Astrocyte (in vitro differentiated cells and primary cell): Measurements from ENCODE around the gene SPESP1. TPM values are rescaled to one million over a fixed set of nuclear protein-coding genes. Genes with fewer than 3 reads are reported as not detected.

ENCODE experiments used
- DNase-seq: peaks from one replicate; pipeline ENCODE4 v3.0.0-alpha.2; 2010; ENCODE audit warnings: low read depth
- FAIRE-seq: peaks from 2 replicates; lab custom pipeline; 2011; peaks lifted over from hg19 to GRCh38; lab: Jason Lieb, UNC
- H2AFZ ChIP-seq: 2 replicates; pipeline ENCODE4 v1.6.0; 2012; ENCODE audit warnings: low read depth, low read length, inconsistent platforms
- H3K27ac ChIP-seq: 2 replicates; pipeline ENCODE4 v1.5.1; 2011; ENCODE audit warnings: low read depth, low read length, inconsistent platforms
- H3K27me3 ChIP-seq: 2 replicates; pipeline ENCODE4 v1.6.0; 2011; ENCODE audit warnings: low read length, inconsistent platforms; ENCODE audit not compliant: insufficient read depth
- H3K36me3 ChIP-seq: 2 replicates; pipeline ENCODE4 v1.5.1; 2011; ENCODE audit warnings: low read length, inconsistent platforms; ENCODE audit not compliant: insufficient read depth
- H3K4me1 ChIP-seq: 2 replicates; pipeline ENCODE4 v1.5.1; 2011; ENCODE audit warnings: low read length, inconsistent platforms; ENCODE audit not compliant: insufficient read depth
- H3K4me2 ChIP-seq: 2 replicates; pipeline ENCODE4 v1.6.0; 2012; ENCODE audit warnings: low read length, inconsistent platforms
- H3K4me3 ChIP-seq: 2 replicates; pipeline ENCODE4 v1.5.1; 2011; ENCODE audit warnings: low read depth, mild to moderate bottlenecking, low read length, inconsistent platforms; ENCODE audit not compliant: insufficient read depth
- H3K79me2 ChIP-seq: 2 replicates; pipeline ENCODE4 v1.6.0; 2012; ENCODE audit warnings: mild to moderate bottlenecking, low read length, inconsistent platforms; ENCODE audit not compliant: insufficient read depth
- H3K9ac ChIP-seq: 2 replicates; pipeline ENCODE4 v1.6.0; 2012; ENCODE audit warnings: mild to moderate bottlenecking, low read length, inconsistent platforms
- H3K9me3 ChIP-seq: 2 replicates; pipeline ENCODE4 v1.5.1; 2012; ENCODE audit warnings: low read depth, mild to moderate bottlenecking, low read length, inconsistent platforms; ENCODE audit not compliant: insufficient read depth
- H4K20me1 ChIP-seq: 2 replicates; pipeline ENCODE4 v1.6.0; 2012; ENCODE audit warnings: low read length, inconsistent platforms; ENCODE audit not compliant: insufficient read depth
- H3K27ac Mint-ChIP-seq: one replicate; pipeline ENCODE4 v1.8.0; 2021; ENCODE audit warnings: mild to moderate bottlenecking, mixed read lengths; ENCODE audit not compliant: unreplicated experiment
- H3K27me3 Mint-ChIP-seq: one replicate; pipeline ENCODE4 v1.8.0; 2021; ENCODE audit warnings: low read depth, mixed read lengths; ENCODE audit not compliant: unreplicated experiment
- H3K36me3 Mint-ChIP-seq: one replicate; pipeline ENCODE4 v1.8.0; 2021; ENCODE audit warnings: low read depth, mixed read lengths; ENCODE audit not compliant: unreplicated experiment
- H3K4me1 Mint-ChIP-seq: one replicate; pipeline ENCODE4 v1.8.0; 2021; ENCODE audit warnings: low read depth, mixed read lengths; ENCODE audit not compliant: unreplicated experiment
- H3K4me3 Mint-ChIP-seq: one replicate; pipeline ENCODE4 v1.8.0; 2021; ENCODE audit warnings: mild to moderate bottlenecking, moderate library complexity, mixed read lengths; ENCODE audit not compliant: unreplicated experiment
- H3K9me3 Mint-ChIP-seq: one replicate; pipeline ENCODE4 v1.8.0; 2021; ENCODE audit warnings: mild to moderate bottlenecking, mixed read lengths; ENCODE audit not compliant: unreplicated experiment
- CTCF ChIP-seq: IDR thresholded peaks from 2 replicates; pipeline ENCODE4 v1.5.1; 2011; ENCODE audit warnings: low read depth, mild to moderate bottlenecking, inconsistent platforms, low read length, moderate library complexity; ENCODE audit not compliant: insufficient read depth
- EZH2 ChIP-seq: IDR thresholded peaks from 2 replicates; pipeline ENCODE4 v1.6.1; 2012; ENCODE audit warnings: mild to moderate bottlenecking, low read length, inconsistent platforms; ENCODE audit not compliant: insufficient read depth
- total RNA-seq: library from RNA; stranded (reverse); gene quantifications from 2 replicates; pipeline ENCODE4 v1.2.1, GENCODE V29; 2021

Gene SPESP1
- total RNA-seq, 1 donor from 2014 or later, result not detected

GRCh38 chr15:68939501-68939900 is 9.2 kb downstream of the SPESP1 start:
- Histone ChIP-seq H3K4me2 (no peak overlapping the region), H3K9ac (no peak overlapping the region), H3K36me3 (no peaks in the 10 kb centered on the region), H3K27me3 (peaks cover 7% of the 10 kb centered on the region), H2AFZ (no peak overlapping the region), H3K4me1 (no peaks in the 10 kb centered on the region), H4K20me1 (no peaks in the 10 kb centered on the region), H3K4me3 (no peak overlapping the region), H3K27ac (no peak overlapping the region), H3K79me2 (no peaks in the 10 kb centered on the region), H3K9me3 (no peaks in the 10 kb centered on the region)
- no peak for TF ChIP-seq EZH2
- TF ChIP-seq CTCF, result no peak
- Mint-ChIP-seq H3K27me3 (no peaks in the 10 kb centered on the region), H3K4me3 (no peak overlapping the region), H3K27ac (no peak overlapping the region), H3K36me3 (no peaks in the 10 kb centered on the region), H3K9me3 (no peaks in the 10 kb centered on the region), H3K4me1 (no peaks in the 10 kb centered on the region)
- FAIRE-seq (no peak), DNase-seq (no peak)

- Histone ChIP-seq H3K4me3 (no peak overlapping the region), H3K9ac (no peak overlapping the region), H3K9me3 (no peaks in the 10 kb centered on the region), H4K20me1 (no peaks in the 10 kb centered on the region), H3K27ac (no peak overlapping the region), H2AFZ (no peak overlapping the region), H3K27me3 (peaks cover 2% of the 10 kb centered on the region), H3K4me1 (no peaks in the 10 kb centered on the region), H3K79me2 (no peaks in the 10 kb centered on the region), H3K4me2 (no peak overlapping the region), H3K36me3 (no peaks in the 10 kb centered on the region)
- Mint-ChIP-seq H3K4me1 (no peaks in the 10 kb centered on the region), H3K9me3 (no peaks in the 10 kb centered on the region), H3K36me3 (no peaks in the 10 kb centered on the region), H3K27ac (no peak overlapping the region), H3K27me3 (no peaks in the 10 kb centered on the region), H3K4me3 (no peak overlapping the region)
- TF ChIP-seq EZH2 (no peak), CTCF (no peak)
- FAIRE-seq, result no peak
- DNase-seq, result no peak
Observed at GRCh38 chr15:68951813-68952212, 21.5 kb downstream of the SPESP1 start.

GRCh38 chr15:68957696-68958095 is 27.4 kb downstream of the SPESP1 start:
- no peaks in the 10 kb centered on the region for H3K4me1 ChIP-seq
- no peaks in the 10 kb centered on the region for H3K36me3 Mint-ChIP-seq
- H3K27ac ChIP-seq, result no peak overlapping the region
- no peak overlapping the region for H2AFZ ChIP-seq
- no peaks in the 10 kb centered on the region for H3K36me3 ChIP-seq
- no peak overlapping the region for H3K9ac ChIP-seq
- H3K9me3 ChIP-seq, result no peaks in the 10 kb centered on the region
- no peak overlapping the region for H3K4me3 Mint-ChIP-seq
- no peak for FAIRE-seq
- no peaks in the 10 kb centered on the region for H4K20me1 ChIP-seq
- no peaks in the 10 kb centered on the region for H3K4me1 Mint-ChIP-seq
- no peak for DNase-seq
- no peak overlapping the region for H3K4me2 ChIP-seq
- H3K9me3 Mint-ChIP-seq, result peaks cover 6% of the 10 kb centered on the region
- no peak overlapping the region for H3K4me3 ChIP-seq
- TF ChIP-seq CTCF, result no peak
- no peak for TF ChIP-seq EZH2
- H3K27me3 Mint-ChIP-seq, result no peaks in the 10 kb centered on the region
- no peak overlapping the region for H3K27ac Mint-ChIP-seq
- H3K27me3 ChIP-seq, result no peaks in the 10 kb centered on the region
- H3K79me2 ChIP-seq, result no peaks in the 10 kb centered on the region
